ENCODE results near the gene ZNF441.
A peak's percentile ranks its signal among the peaks of the same experiment; 100 is the strongest.
"Not testable (repeated sequence)": the region's sequence is repeated elsewhere in the genome, so short reads cannot be mapped to it uniquely, and the experiment has no call there.

Gene ZNF441

GRCh38 chr19:11766597-11767591 is at the start of gene ZNF441:
TSS of gene ZNF441 (plus strand) at chr19:11767000. CDS start at chr19:11767194, 194 bp downstream.
- DNase-seq, result peak; percentile 92

GRCh38 chr19:11721681-11722080 is 45.1 kb upstream of the ZNF441 start:
- no peak for DNase-seq

GRCh38 chr19:11722414-11722813 is 44.4 kb upstream of the ZNF441 start:
- DNase-seq, result no peak

- DNase-seq, result no peak
Measured at GRCh38 chr19:11729586-11729985, 37.2 kb upstream of the ZNF441 start.

- no peak for DNase-seq
Measured at GRCh38 chr19:11735375-11735774, 31.4 kb upstream of the ZNF441 start.

- DNase-seq, result peak; percentile 13
Measured at GRCh38 chr19:11736696-11737095, 30.1 kb upstream of the ZNF441 start.

GRCh38 chr19:11737964-11738745 is 28.6 kb upstream of the ZNF441 start:
- peak; percentile 45 for DNase-seq

GRCh38 chr19:11738746-11739620 is 27.8 kb upstream of the ZNF441 start, which contains the start of gene ZNF823:
TSS of gene ZNF823 (minus strand) at chr19:11738946. CDS start at chr19:11738819, 127 bp downstream.
- DNase-seq, result peak; percentile 97

- no peak for DNase-seq
Measured at GRCh38 chr19:11745869-11746268, 20.9 kb upstream of the ZNF441 start.

GRCh38 chr19:11747277-11747676 is 19.5 kb upstream of the ZNF441 start:
- no peak for DNase-seq

- no peak for DNase-seq
Measured at GRCh38 chr19:11749751-11750150, 17.0 kb upstream of the ZNF441 start.

- no peak for DNase-seq
Measured at GRCh38 chr19:11752244-11752736, 14.5 kb upstream of the ZNF441 start.

- DNase-seq, result no peak
Measured at GRCh38 chr19:11754663-11755062, 12.1 kb upstream of the ZNF441 start.

GRCh38 chr19:11756965-11757364 is 9.8 kb upstream of the ZNF441 start:
- no peak for DNase-seq

- DNase-seq, result no peak
Measured at GRCh38 chr19:11759805-11760204, 7.0 kb upstream of the ZNF441 start.

- DNase-seq, result no peak
Measured at GRCh38 chr19:11763117-11763516, 3.7 kb upstream of the ZNF441 start.

GRCh38 chr19:11763611-11764010 is 3.2 kb upstream of the ZNF441 start:
- DNase-seq, result no peak

- peak; percentile 17 for DNase-seq
Measured at GRCh38 chr19:11767633-11768133, 883 bp downstream of the ZNF441 start.

GRCh38 chr19:11769995-11770394 is 3.2 kb downstream of the ZNF441 start:
- no peak for DNase-seq

- not testable (repeated sequence) for DNase-seq
Measured at GRCh38 chr19:11771520-11771919, 4.7 kb downstream of the ZNF441 start.

- not testable (repeated sequence) for DNase-seq
Measured at GRCh38 chr19:11776669-11777068, 9.9 kb downstream of the ZNF441 start.

GRCh38 chr19:11780431-11781020 is 13.7 kb downstream of the ZNF441 start:
- DNase-seq, result no peak

Measured in activated CD4-positive, alpha-beta T cell treated with anti-CD3 and anti-CD28 coated beads, Interleukin-2, Interleukin-6, amounts not matched to agents 100 ng/mL and 50 ng/mL, durations not matched to agents 16 hours and 8 hours (primary cell).